T-helper 2 cell treated with Interferon-gamma antibody and Interleukin-4, amounts not matched to agents 5 μg/mL and 100 μg/mL, for 36 hours (primary cell): ENCODE data around the gene C11orf21.
"Not testable (repeated sequence)": the region's sequence is repeated elsewhere in the genome, so short reads cannot be mapped to it uniquely, and the experiment has no call there.

Experiments used
- DNase-seq: peaks from one replicate; pipeline ENCODE4 v3.0.0; 2021; ENCODE audit warnings: low spot score
- H3K27ac Mint-ChIP-seq: one replicate; pipeline ENCODE4 v1.8.0; 2021; ENCODE audit warnings: mild to moderate bottlenecking, mixed read lengths
- H3K27me3 Mint-ChIP-seq: one replicate; pipeline ENCODE4 v1.8.0; 2021; ENCODE audit warnings: low read depth, mixed read lengths
- H3K36me3 Mint-ChIP-seq: one replicate; pipeline ENCODE4 v1.8.0; 2021; ENCODE audit warnings: low read depth, mixed read lengths
- H3K4me1 Mint-ChIP-seq: one replicate; pipeline ENCODE4 v1.8.0; 2021; ENCODE audit warnings: low read depth, mixed read lengths
- H3K4me3 Mint-ChIP-seq: one replicate; pipeline ENCODE4 v1.8.0; 2022; ENCODE audit warnings: mild to moderate bottlenecking, moderate library complexity, mixed read lengths
- H3K9me3 Mint-ChIP-seq: one replicate; pipeline ENCODE4 v1.8.0; 2021; ENCODE audit warnings: mixed read lengths

The C11orf21 gene

DNA sequence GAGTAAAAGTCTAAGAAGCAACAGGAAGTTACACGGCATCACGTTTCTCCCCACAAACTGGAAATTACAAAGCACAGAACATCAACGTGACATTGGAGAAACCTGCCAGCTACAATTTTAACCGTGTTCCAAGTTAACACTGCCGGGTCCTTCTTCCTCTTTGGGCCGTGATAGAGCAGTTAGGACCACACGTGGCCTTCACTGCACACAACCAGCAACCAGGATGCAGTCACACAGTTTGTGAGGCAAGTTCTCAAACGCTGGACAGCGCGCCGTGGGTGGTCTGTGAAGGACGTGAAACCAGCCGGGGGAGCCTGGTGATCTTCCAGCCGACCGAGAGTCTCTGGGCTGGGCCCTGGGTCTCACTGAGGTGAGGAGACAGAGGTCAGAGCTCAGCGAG, 14.6 kb downstream of the C11orf21 start:
- Mint-ChIP-seq H3K4me1 (peaks cover 7% of the 10 kb centered on the region), H3K27ac (no peak overlapping the region), H3K9me3 (no peaks in the 10 kb centered on the region), H3K36me3 (no peaks in the 10 kb centered on the region), H3K27me3 (peaks cover 14% of the 10 kb centered on the region), H3K4me3 (no peak overlapping the region)
- no peak for DNase-seq

DNA sequence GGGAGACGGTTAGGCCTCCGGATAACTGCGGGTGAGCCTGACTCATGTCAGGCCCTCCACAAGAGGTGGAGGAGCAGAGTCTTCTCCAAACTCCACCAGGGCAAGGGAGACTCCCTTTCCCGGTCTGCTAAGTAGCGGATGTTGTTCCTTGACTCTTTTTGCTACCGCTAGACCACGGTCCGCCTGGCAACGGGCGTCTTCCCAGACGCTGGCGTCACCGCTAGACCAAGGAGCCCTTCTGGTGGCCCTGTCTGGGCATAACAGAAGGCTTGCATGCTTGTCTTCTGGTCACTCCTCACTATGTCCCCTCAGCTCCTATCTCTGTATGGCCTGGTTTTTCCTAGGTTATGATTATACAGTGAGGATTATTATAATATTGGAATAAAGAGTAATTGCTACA, 15.4 kb downstream of the C11orf21 start:
- not testable (repeated sequence) for H3K27ac Mint-ChIP-seq, H3K4me1 Mint-ChIP-seq, H3K9me3 Mint-ChIP-seq, H3K4me3 Mint-ChIP-seq, DNase-seq, H3K36me3 Mint-ChIP-seq
- H3K27me3 Mint-ChIP-seq, result peaks cover 18% of the 10 kb centered on the region

DNA sequence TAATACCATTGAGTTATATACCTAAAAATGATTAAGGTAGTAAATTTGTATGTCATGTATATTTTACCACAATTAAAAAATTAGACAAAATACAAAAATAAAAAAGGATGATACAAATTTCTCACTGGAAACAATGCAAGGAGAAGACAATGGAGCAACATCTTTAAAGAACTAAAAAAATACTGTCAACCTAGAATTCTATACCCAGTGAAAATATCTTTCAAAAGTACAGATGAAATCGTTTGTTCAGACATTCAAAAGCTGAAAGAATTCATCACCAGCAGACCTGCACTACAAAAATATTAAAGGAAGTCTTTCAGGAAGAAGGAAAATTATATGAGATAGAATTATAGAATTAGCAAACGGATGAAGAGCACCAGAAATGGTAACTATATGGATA, 21.5 kb downstream of the C11orf21 start:
- peaks cover 5% of the 10 kb centered on the region for H3K4me1 Mint-ChIP-seq
- H3K27ac Mint-ChIP-seq, result no peak overlapping the region
- H3K27me3 Mint-ChIP-seq, result peaks cover 39% of the 10 kb centered on the region
- peaks cover 7% of the 10 kb centered on the region for H3K9me3 Mint-ChIP-seq
- no peak overlapping the region for H3K4me3 Mint-ChIP-seq
- no peaks in the 10 kb centered on the region for H3K36me3 Mint-ChIP-seq
- DNase-seq, result no peak

DNA sequence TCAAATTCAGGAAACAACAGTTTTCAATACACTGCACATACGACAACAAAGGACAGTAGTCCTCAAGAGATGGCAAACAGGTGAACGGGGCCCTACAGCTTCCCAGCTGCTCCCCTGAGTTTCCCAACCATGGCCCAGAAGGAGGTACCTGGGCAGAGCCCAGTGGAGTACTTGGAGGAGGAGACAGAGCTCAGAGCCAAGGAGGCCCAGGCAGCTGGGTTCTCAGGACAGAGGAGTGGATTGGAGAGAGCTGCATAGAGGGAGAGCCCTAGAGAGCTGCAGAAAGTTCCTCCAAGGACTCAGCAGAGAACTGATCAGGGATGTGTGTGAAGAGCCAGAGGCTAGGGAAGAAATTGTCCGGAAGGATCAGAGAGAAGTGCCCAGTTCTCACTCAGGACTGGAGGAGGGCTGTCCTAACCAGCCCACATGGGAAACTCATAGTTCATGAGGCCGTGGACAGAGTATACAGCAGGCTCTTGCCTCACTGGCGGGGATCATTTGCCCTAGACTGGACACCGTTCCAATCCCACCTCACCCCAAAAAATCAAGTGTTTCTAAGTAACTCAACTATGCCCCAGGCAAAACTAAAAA, 23.7 kb downstream of the C11orf21 start:
- Mint-ChIP-seq H3K4me3 (no peak overlapping the region), H3K4me1 (peaks cover 5% of the 10 kb centered on the region), H3K27me3 (peaks cover 39% of the 10 kb centered on the region), H3K36me3 (no peaks in the 10 kb centered on the region), H3K9me3 (peaks cover 7% of the 10 kb centered on the region), H3K27ac (no peak overlapping the region)
- no peak for DNase-seq

DNA sequence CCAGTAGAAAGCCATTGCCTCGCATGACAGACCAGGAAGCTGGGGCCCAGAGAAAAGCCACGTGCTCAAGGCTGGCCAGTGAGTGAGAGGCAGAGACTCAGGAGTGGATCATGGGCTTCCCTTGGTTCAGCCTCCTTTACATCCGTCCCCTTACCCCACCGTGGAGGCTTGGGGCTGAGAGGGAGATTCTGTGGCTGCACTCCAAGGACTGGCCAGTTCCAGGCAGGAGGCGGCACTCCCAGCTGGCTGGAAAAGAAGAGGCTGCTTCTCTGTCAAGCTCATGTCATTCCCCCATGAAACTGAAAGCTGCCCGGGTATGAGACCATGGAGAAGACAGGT, 24.7 kb downstream of the C11orf21 start:
- no peak for DNase-seq
- Mint-ChIP-seq H3K27ac (no peak overlapping the region), H3K36me3 (no peaks in the 10 kb centered on the region), H3K9me3 (peaks cover 7% of the 10 kb centered on the region), H3K27me3 (peaks cover 43% of the 10 kb centered on the region), H3K4me1 (peaks cover 5% of the 10 kb centered on the region), H3K4me3 (no peak overlapping the region)

DNA sequence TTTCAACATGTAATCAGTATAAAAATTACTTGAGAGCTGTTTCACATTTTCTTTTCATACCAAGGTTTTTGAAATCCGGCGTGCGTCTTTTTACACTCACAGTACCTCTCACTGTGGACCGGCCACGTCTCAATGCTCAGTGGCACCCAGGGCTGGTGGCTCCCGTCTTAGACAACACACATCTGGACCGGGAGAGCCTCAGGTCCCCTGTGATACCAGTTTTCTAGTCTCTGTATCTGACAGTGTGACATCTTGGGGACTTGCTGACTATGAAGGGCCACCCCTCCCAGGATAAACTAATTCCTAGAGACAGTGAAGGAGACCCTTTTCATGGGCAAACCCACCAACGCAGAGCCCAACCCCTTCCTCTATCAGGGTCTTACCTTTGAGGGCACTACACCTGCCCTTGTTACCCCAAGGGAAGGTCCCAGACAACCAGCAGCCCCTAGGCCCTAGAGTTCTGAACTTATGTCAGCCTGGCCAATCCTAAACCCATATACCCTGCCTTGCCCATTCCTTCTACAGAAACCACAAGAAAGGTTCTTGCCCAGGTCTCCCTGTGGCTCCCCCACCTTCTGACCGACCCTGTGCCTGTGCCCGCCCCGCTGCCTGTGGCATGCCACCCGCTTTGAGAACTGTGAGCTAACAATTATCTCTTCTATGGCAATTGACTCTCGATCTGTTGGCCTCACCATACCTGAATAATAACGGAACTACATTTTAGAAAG, 25.3 kb downstream of the C11orf21 start:
- Mint-ChIP-seq H3K9me3 (peaks cover 7% of the 10 kb centered on the region), H3K4me3 (no peak overlapping the region), H3K27ac (no peak overlapping the region), H3K27me3 (peaks cover 46% of the 10 kb centered on the region), H3K36me3 (no peaks in the 10 kb centered on the region), H3K4me1 (peaks cover 5% of the 10 kb centered on the region)
- DNase-seq, result no peak

DNA sequence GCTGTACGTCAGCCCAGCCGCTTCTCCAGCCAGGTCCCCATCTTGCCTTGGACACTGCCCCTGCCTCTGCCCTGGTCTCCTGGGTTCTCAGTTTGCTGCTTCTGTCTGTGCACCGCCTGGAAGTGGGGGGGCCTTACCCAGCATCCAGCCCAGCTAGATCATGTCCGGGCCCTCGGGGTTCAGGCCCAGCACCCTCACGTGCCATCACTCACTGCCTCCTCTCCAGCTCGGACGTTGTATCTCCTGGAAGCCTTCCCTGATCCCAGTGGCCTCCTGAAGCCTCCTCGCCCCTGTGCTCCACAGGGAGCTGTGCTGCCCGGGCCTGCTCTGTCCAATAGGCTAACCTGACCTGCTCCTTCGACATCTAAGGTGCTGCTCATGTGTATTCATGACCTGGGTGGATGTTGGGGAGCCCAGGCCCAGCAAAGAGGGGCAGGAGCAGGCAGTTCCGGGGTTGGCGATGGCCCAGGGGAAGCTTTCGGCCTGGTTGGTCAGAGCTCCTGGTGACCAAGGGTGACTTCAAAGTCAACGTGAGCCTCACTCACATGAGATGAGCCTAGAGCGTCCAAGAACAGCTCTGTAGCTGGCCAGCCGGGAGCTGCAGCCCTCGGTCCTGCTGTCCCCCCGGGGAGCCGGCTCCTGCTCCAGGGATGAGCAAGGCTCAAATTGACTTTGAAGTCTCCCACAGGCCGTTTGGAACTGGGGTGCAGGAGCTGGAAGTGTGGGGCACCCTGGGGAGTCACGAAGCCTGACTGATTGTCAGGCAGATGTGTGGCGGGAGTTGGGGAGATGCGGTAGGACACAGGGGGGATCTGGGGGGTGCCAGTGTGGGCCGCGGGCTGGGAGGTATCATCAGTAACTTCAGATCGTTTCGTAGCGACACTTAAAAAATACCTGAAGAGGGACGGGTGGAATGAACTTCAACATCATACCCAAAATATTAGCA, 26.1 kb downstream of the C11orf21 start:
- H3K4me1 Mint-ChIP-seq, result peaks cover 5% of the 10 kb centered on the region
- peaks cover 7% of the 10 kb centered on the region for H3K9me3 Mint-ChIP-seq
- H3K27me3 Mint-ChIP-seq, result peaks cover 46% of the 10 kb centered on the region
- no peaks in the 10 kb centered on the region for H3K36me3 Mint-ChIP-seq
- H3K4me3 Mint-ChIP-seq, result no peak overlapping the region
- H3K27ac Mint-ChIP-seq, result no peak overlapping the region
- DNase-seq, result no peak

DNA sequence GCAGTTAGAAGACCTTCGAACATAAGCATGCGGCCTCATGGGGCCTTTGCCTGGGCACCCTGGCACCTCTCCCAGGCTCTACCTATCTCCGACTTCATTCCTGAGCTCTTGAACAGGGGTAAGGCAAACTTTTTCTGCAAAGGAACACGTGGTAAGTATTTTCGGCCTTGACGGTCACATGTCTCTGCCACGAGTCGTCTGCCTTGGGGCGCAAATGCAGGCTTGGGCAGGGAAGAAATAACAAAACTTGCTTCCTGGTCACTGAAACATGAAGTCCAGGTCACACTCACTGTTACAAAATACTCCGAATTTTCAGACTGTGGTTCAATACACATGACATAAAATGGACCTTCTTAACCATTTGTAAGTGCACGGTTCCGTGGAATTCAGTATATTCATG, 27.9 kb downstream of the C11orf21 start:
- no peak overlapping the region for H3K4me3 Mint-ChIP-seq
- no peak for DNase-seq
- H3K27me3 Mint-ChIP-seq, result peaks cover 39% of the 10 kb centered on the region
- no peaks in the 10 kb centered on the region for H3K9me3 Mint-ChIP-seq
- no peaks in the 10 kb centered on the region for H3K36me3 Mint-ChIP-seq
- peaks cover 5% of the 10 kb centered on the region for H3K4me1 Mint-ChIP-seq
- H3K27ac Mint-ChIP-seq, result no peak overlapping the region

DNA sequence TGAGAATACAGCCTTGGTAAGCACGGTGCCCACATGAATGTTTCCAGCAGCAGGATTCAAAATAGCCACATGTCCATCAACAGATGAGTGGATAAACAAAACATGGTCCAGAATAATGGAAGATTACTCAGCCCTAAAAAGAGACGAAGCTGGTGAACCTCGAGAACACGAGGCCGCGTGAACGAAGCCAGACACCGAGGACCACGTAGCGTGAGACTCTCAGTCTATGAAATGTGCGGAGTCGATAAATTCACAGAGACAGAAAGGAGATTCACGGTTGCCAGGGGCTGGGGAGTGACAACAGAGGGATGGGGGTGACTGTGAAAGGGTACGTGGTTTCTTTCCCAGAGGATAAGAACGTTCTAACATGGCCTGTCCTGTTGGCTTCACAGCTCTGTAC, 28.4 kb downstream of the C11orf21 start:
- DNase-seq, result no peak
- Mint-ChIP-seq H3K4me1 (peaks cover 8% of the 10 kb centered on the region), H3K9me3 (no peaks in the 10 kb centered on the region), H3K4me3 (no peak overlapping the region), H3K27me3 (peaks cover 42% of the 10 kb centered on the region), H3K27ac (no peak overlapping the region), H3K36me3 (no peaks in the 10 kb centered on the region)

DNA sequence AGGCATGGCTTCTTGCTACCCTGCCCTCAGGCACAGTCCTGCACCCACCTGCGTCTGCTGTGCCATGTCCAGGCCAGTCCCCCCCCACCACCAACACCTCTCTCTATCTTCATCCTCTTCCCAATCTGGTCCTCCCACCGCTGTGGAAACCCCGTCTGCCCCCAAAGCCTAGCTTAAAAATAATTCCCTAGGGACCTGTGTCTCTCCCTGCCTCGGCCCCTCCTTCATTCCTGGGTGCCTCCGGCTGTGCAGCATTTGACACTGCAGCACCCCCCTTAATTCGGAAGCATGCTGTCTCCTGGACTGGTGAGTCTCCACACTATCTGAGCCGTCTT, 28.8 kb downstream of the C11orf21 start:
- Mint-ChIP-seq H3K36me3 (no peaks in the 10 kb centered on the region), H3K4me1 (peaks cover 8% of the 10 kb centered on the region), H3K9me3 (no peaks in the 10 kb centered on the region), H3K4me3 (peak overlapping the region; percentile 29), H3K27ac (no peak overlapping the region), H3K27me3 (peaks cover 43% of the 10 kb centered on the region)
- DNase-seq, result no peak

DNA sequence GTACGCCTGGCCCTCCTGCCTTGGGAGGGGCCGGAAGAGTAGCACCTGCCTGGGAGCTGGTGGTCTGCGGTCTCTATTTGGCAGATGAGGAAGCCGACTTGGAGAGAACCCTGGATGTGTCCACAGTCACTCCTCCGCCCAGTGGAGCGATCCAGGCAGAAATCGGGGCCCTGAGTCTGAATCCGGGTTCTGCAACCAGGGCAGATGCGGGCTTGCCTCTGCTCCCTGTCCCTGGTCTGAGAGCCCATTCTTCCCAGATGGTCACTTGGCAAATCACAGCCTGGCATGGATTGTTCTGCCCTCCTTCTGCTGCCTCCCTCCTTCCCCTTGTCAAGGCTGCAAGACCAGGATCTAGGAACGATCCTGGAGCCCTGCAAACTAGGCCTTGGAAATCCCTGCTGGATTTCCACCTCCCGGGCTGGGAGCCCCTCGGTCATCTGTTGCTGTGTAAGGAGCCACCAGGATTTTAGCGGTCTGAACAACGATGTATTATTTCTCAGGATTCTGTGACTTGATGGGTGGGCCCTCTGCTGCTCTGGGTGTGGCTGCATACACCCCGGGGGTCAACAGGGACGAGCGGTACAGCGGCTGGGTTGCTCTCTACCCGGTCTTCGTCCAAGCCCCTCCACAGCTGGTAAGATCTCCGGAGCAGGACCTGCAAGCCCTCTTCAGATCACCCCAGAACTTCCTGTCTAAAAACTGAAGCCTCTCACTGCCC, 29.3 kb downstream of the C11orf21 start:
- Mint-ChIP-seq H3K27me3 (peaks cover 40% of the 10 kb centered on the region), H3K9me3 (no peaks in the 10 kb centered on the region)

DNA sequence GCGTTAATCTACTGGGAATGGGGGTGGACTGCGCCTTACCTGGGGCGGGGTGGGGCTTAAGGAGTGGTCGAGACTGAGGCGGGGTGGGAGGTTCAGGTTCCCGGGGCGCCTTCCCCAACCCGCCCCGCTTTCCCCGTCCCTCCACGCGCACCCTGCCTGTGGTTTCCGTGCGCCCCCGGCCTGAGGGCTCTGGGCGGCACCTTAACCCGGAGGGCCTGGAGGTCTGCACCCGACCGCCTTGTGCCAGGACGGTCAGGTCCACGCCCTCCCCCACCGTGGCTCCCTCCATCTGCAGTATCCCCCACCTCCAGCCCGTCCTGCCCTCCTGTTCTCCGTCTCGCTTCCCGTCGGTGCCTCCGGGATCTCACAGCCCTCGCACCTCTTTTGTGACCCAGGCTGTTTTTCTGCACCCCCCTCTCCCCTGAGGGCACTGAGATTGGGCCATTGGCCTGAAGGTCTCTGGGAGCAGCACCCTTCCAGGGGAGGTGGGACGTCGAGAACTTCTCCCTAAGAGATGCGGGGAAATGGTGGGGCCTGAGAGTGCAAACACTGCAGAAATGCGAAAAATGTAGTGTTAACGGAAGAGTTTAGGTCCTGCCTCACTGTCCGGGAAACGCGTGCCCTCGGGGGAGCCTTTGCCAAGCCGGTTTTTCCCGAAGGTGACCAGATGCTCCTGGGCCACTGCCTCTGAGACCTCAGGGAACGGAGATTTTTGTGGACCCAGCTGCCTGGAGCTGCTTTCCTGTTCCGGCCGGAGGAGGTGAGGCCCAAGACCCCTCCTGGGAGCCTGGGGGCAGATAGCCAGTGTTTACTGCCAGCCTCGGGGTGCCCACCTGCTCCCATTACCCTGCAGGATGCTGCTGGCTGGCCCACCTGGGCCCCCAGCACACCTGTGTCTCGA, 30.1 kb downstream of the C11orf21 start:
- H3K4me3 Mint-ChIP-seq, result peak overlapping the region; percentile 15
- H3K9me3 Mint-ChIP-seq, result no peaks in the 10 kb centered on the region
- no peak overlapping the region for H3K27ac Mint-ChIP-seq
- no peaks in the 10 kb centered on the region for H3K36me3 Mint-ChIP-seq
- H3K4me1 Mint-ChIP-seq, result peaks cover 4% of the 10 kb centered on the region
- DNase-seq, result no peak
- H3K27me3 Mint-ChIP-seq, result peaks cover 38% of the 10 kb centered on the region

More for the DNA sequence above, 29.3 kb downstream of the C11orf21 start:
- H3K4me3 Mint-ChIP-seq, result no peak overlapping the region
- H3K27ac Mint-ChIP-seq, result no peak overlapping the region
- H3K4me1 Mint-ChIP-seq, result peaks cover 4% of the 10 kb centered on the region
- H3K36me3 Mint-ChIP-seq, result no peaks in the 10 kb centered on the region
- DNase-seq, result no peak

DNA sequence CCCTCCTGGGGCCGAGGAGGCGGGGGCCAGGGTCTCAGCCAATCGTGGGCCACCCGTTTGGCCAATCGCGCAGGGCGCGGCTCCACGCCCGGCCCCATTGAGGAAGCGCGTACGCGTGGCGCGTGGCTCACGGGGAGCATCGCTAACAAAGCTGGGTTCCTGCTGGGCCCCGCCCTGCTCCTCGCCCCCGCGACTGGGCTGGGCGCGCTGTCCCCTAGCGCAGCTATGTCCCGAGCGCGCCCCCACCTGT, 30.7 kb downstream of the C11orf21 start:
- peaks cover 9% of the 10 kb centered on the region for H3K4me1 Mint-ChIP-seq
- DNase-seq, result no peak
- no peak overlapping the region for H3K4me3 Mint-ChIP-seq
- no peak overlapping the region for H3K27ac Mint-ChIP-seq
- H3K27me3 Mint-ChIP-seq, result peaks cover 40% of the 10 kb centered on the region
- no peaks in the 10 kb centered on the region for H3K9me3 Mint-ChIP-seq
- H3K36me3 Mint-ChIP-seq, result no peaks in the 10 kb centered on the region
